B cell (primary cell): ENCODE measurements around the gene GCHFR. TPM values are rescaled to one million over a fixed set of nuclear protein-coding genes. Genes with fewer than 3 reads are reported as not detected.

Experiments
- ATAC-seq: fragments of 200-7000 bp; cut with Tn5 transposase; one replicate; pipeline ENCODE4 v1.10.0; 2021; ENCODE audit warnings: low read depth, mild to moderate bottlenecking, moderate number of reproducible peaks, moderate library complexity
- CTCF ChIA-PET: fragments of 350-600 bp; sonication (Branson Sonifier 250); formaldehyde crosslinking; loops from one replicate; lab custom pipeline; 2021; ENCODE audit warnings: antibody characterized with exemption, inconsistent platforms; lab: Charles Lee
- POLR2A ChIA-PET: fragments of 350-600 bp; sonication (Branson Sonifier 250); formaldehyde crosslinking; loops from one replicate; lab custom pipeline; 2021; ENCODE audit warnings: antibody characterized with exemption; lab: Charles Lee
- DNase-seq: peaks from one replicate; pipeline ENCODE4 v3.0.0; 2013
- H2AFZ ChIP-seq: 2 replicates; pipeline ENCODE4 v1.6.1; 2012; ENCODE audit warnings: mild to moderate bottlenecking, low read depth, low read length; ENCODE audit not compliant: insufficient read depth, poor library complexity, severe bottlenecking
- H3K27ac ChIP-seq, 2 donors: 1 replicate in 1 of 2; 2 replicates in 1 of 2; pipeline ENCODE4 v1.5.1; 2012 to 2013; ENCODE audit warnings: low read length in 2 of 2, mild to moderate bottlenecking in 2 of 2, moderate library complexity in 1 of 2
- H3K27me3 ChIP-seq, 4 experiments: fragments of 200-600 bp in 1 of 4; sonication (generic) in 1 of 4; replicated peaks in 1 of 4; 1 replicate in 2 of 4; 2 replicates in 2 of 4; pipeline versions ENCODE4 v1.6.1 to v1.7.0; 2013 to 2016; ENCODE audit warnings: low read length in 3 of 4, mild to moderate bottlenecking in 2 of 4, mixed read lengths in 1 of 4, moderate library complexity in 1 of 4; ENCODE audit not compliant: insufficient read depth in 4 of 4, control insufficient read depth in 3 of 4; ENCODE audit errors: control extremely low read depth in 1 of 4
- H3K36me3 ChIP-seq, 2 experiments: replicated peaks in 1 of 2; 1 replicate in 1 of 2; 2 replicates in 1 of 2; pipeline versions ENCODE4 v1.6.1 to v1.7.1; 2013; ENCODE audit warnings: low read length in 1 of 2; ENCODE audit not compliant: insufficient read depth in 2 of 2, control insufficient read depth in 1 of 2; ENCODE audit errors: control extremely low read depth in 1 of 2, extremely low read depth in 1 of 2
- H3K4me1 ChIP-seq, 2 donors: fragments of 200-600 bp in 1 of 2; sonication (generic) in 1 of 2; 1 replicate in 1 of 2; 2 replicates in 1 of 2; pipeline versions ENCODE4 v1.5.1 to v1.6.1; 2013 to 2017; ENCODE audit warnings: low read length in 2 of 2; ENCODE audit not compliant: control insufficient read depth in 2 of 2, insufficient read depth in 2 of 2
- H3K4me2 ChIP-seq: replicated peaks from 2 replicates; pipeline ENCODE3; 2012; ENCODE audit warnings: mild to moderate bottlenecking, low read depth, low read length; ENCODE audit not compliant: poor library complexity, severe bottlenecking
- H3K4me3 ChIP-seq, 5 experiments: fragments of 200-600 bp in 1 of 5; sonication (generic) in 1 of 5; 1 replicate in 3 of 5; 2 replicates in 2 of 5; pipeline versions ENCODE4 v1.5.1 to v1.7.0; 2011 to 2016; ENCODE audit warnings: low read length in 4 of 5, mild to moderate bottlenecking in 4 of 5, low read depth in 2 of 5, control low read depth in 1 of 5, moderate library complexity in 1 of 5; ENCODE audit not compliant: insufficient read depth in 1 of 5; ENCODE audit errors: control extremely low read depth in 1 of 5, extremely low read depth in 1 of 5
- H3K79me2 ChIP-seq: fragments of 200-600 bp; sonication (generic); one replicate; pipeline ENCODE4 v1.6.0; 2016; ENCODE audit warnings: low read length; ENCODE audit not compliant: control insufficient read depth, insufficient read depth
- H3K9ac ChIP-seq: fragments of 200-600 bp; sonication (generic); 2 replicates; pipeline ENCODE4 v1.6.1; 2017; ENCODE audit warnings: mild to moderate bottlenecking, low read length, moderate library complexity
- H3K9me3 ChIP-seq, 3 donors: one replicate each; pipeline versions ENCODE4 v1.6.1 to v1.7.1; 2013; ENCODE audit warnings: low read length in 2 of 3; ENCODE audit not compliant: control insufficient read depth in 2 of 3, insufficient read depth in 1 of 3; ENCODE audit errors: control extremely low read depth in 1 of 3
- H4K20me1 ChIP-seq: 2 replicates; pipeline ENCODE4 v1.6.0; 2012; ENCODE audit warnings: mild to moderate bottlenecking, low read length; ENCODE audit not compliant: insufficient read depth, control insufficient read depth, poor library complexity, severe bottlenecking
- H3K27ac Mint-ChIP-seq: one replicate; pipeline ENCODE4 v1.8.0; 2021; ENCODE audit warnings: mixed read lengths
- H3K27me3 Mint-ChIP-seq: one replicate; pipeline ENCODE4 v1.8.0; 2021; ENCODE audit warnings: mixed read lengths
- H3K4me1 Mint-ChIP-seq: one replicate; pipeline ENCODE4 v1.8.0; 2021; ENCODE audit warnings: mixed read lengths
- H3K4me3 Mint-ChIP-seq: one replicate; pipeline ENCODE4 v1.8.0; 2021; ENCODE audit warnings: mixed read lengths
- H3K9me3 Mint-ChIP-seq: one replicate; pipeline ENCODE4 v1.8.0; 2022; ENCODE audit warnings: mixed read lengths; ENCODE audit not compliant: insufficient read depth
- EZH2 ChIP-seq: IDR thresholded peaks from 2 replicates; pipeline ENCODE4 v1.6.1; 2012; ENCODE audit warnings: borderline replicate concordance, low read depth, mild to moderate bottlenecking, moderate library complexity, low read length; ENCODE audit not compliant: insufficient read depth, poor library complexity, severe bottlenecking
- WGBS: methylation state at CpG from one replicate; pipeline ENCODE4 v1.1.5; 2013; ENCODE audit warnings: missing lambda C conversion rate; ENCODE audit not compliant: insufficient coverage; 5-methylcytosine and 5-hydroxymethylcytosine counted together
- intact Hi-C: fragments of 100-400 bp; cut with micrococcal nuclease; formaldehyde crosslinking; loops from one replicate; pipeline ENCODE4 v1.10.0; 2022
- polyA plus RNA-seq: library from polyadenylated mRNA; depleted of rRNA; stranded (reverse); fragments of >200 nt; gene quantifications from 2 replicates; pipeline ENCODE4 v1.2.3, GENCODE V29; 2012
- total RNA-seq, 2 donors: library from RNA; stranded (reverse); fragments of 120-200 nt in 1 of 2; gene quantifications; 1 replicate in 1 of 2; 2 replicates in 1 of 2; pipeline versions ENCODE4 v1.2.3 to v1.2.4, GENCODE V29; 2013 to 2022
- TF ChIP-seq, protein P1 (sequence below): fragments of 200-600 bp; IDR thresholded peaks from one replicate; pipeline ENCODE4 v1.8.0; 2022; ENCODE audit warnings: antibody characterized with exemption, mild to moderate bottlenecking

GCHFR gene
- total and polyA plus RNA-seq, 2 donors (not counting 1 experiment from before 2014, with no cell fraction given): 14.3 to 23.7 TPM

DNA sequence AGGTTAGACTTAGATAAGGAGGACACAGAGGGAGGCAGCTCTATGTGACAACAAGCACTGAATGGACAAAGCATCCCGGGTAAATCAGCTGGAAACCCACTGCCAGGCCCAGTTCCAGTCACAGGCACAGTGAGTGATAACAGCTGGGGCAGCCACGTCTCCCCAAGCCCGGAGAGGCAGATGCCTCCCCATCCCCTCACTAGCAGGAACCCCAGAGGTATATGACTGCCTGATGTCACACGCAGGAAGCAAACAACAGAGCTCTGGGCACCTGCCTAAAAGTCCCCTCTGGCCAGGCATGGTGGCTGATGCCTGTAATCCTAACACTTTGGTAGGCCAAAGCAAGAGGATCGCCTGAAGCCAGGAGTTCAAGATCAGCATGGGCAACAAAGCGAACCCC, 24.1 kb downstream of the GCHFR start:
- H3K27ac Mint-ChIP-seq: no peak overlapping the region
- H3K4me2 ChIP-seq: no peak overlapping the region
- ATAC-seq (no peak), DNase-seq (no peak)
- no peak overlapping the region for H2AFZ ChIP-seq
- POLR2A ChIA-PET: no interaction called here
- H3K36me3 ChIP-seq: peaks cover 2 to 11% of the 10 kb centered on the region in 2 experiments
- WGBS: 96% methylated on average over 4 of the region's 6 CpGs
- peaks cover 26% of the 10 kb centered on the region for H4K20me1 ChIP-seq
- H3K4me1 Mint-ChIP-seq: peaks cover 16% of the 10 kb centered on the region
- no peaks in the 10 kb centered on the region for H3K9me3 Mint-ChIP-seq
- no peak overlapping the region for H3K4me3 ChIP-seq
- intact Hi-C loops: no loop called here
- H3K9ac ChIP-seq: no peak overlapping the region
- no peak overlapping the region for H3K4me3 Mint-ChIP-seq
- no peak for TF ChIP-seq EZH2
- TF ChIP-seq, protein P1, sequence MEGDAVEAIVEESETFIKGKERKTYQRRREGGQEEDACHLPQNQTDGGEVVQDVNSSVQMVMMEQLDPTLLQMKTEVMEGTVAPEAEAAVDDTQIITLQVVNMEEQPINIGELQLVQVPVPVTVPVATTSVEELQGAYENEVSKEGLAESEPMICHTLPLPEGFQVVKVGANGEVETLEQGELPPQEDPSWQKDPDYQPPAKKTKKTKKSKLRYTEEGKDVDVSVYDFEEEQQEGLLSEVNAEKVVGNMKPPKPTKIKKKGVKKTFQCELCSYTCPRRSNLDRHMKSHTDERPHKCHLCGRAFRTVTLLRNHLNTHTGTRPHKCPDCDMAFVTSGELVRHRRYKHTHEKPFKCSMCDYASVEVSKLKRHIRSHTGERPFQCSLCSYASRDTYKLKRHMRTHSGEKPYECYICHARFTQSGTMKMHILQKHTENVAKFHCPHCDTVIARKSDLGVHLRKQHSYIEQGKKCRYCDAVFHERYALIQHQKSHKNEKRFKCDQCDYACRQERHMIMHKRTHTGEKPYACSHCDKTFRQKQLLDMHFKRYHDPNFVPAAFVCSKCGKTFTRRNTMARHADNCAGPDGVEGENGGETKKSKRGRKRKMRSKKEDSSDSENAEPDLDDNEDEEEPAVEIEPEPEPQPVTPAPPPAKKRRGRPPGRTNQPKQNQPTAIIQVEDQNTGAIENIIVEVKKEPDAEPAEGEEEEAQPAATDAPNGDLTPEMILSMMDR: no peak
- no peaks in the 10 kb centered on the region for H3K9me3 ChIP-seq
- H3K27me3 ChIP-seq: no peaks in the 10 kb centered on the region
- no peak overlapping the region for H3K27ac ChIP-seq
- H3K4me1 ChIP-seq: peaks cover 8 to 11% of the 10 kb centered on the region in 2 donors
- CTCF ChIA-PET: interaction anchor here (0.9 to 2.4 kb wide), 3 partner anchors 11 to 200 kb away, joined by 3 to 7 read pairs (median 3); no protein-coding TSS in a partner anchor
- peaks cover 58% of the 10 kb centered on the region for H3K79me2 ChIP-seq
- no peaks in the 10 kb centered on the region for H3K27me3 Mint-ChIP-seq

DNA sequence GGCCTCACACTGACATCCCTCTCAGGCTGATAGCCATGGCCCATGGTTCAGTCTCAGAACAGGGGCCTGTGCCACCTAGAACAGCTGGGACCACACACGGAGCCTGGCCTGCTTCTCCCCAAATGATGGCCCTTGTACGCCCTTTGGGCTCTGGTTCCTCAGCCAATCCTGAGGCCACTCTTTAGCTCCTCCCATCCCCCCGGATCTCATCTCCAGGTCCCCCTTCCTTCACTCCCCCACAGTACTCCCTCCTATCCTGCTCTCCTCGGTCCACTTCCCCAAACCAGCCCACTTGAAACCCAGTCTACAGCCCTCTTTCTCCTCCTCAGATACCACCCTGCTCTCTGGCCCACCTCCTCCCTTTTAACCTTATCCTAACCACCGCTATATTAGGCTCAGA, 25.3 kb downstream of the GCHFR start:
- Histone ChIP-seq H3K4me2 (no peak overlapping the region), H3K79me2 (peaks cover 58% of the 10 kb centered on the region), H3K4me1 (peaks cover 8 to 11% of the 10 kb centered on the region in 2 donors), H2AFZ (no peak overlapping the region), H3K27ac (no peak overlapping the region), H3K4me3 (no peak overlapping the region), H3K9ac (no peak overlapping the region), H3K36me3 (peaks cover 2 to 18% of the 10 kb centered on the region in 2 experiments), H4K20me1 (peaks cover 22% of the 10 kb centered on the region), H3K9me3 (no peaks in the 10 kb centered on the region), H3K27me3 (no peaks in the 10 kb centered on the region)
- Mint-ChIP-seq H3K4me1 (peaks cover 16% of the 10 kb centered on the region), H3K9me3 (no peaks in the 10 kb centered on the region), H3K27me3 (no peaks in the 10 kb centered on the region), H3K27ac (no peak overlapping the region), H3K4me3 (no peak overlapping the region)
- TF ChIP-seq, protein P1: no peak
- no peak for TF ChIP-seq EZH2
- ATAC-seq: no peak
- ChIA-PET POLR2A (no interaction called here), CTCF (no interaction called here)
- DNase-seq: no peak
- intact Hi-C loops: no loop called here
- WGBS: 92% methylated on average over 5 of the region's 5 CpGs
